HG02678 (cell line): ENCODE measurements around the gene MDFIC.

Experiments used
- ATAC-seq: cut with Tn5 transposase; IDR thresholded peaks from one replicate; pipeline ENCODE4 v1.9.1; 2021; ENCODE audit warnings: mild to moderate bottlenecking, moderate library complexity; ENCODE audit not compliant: unreplicated experiment

The MDFIC gene

GRCh38 chr7:114944745-114945625, 23.1 kb downstream of the MDFIC start:
- ATAC-seq, result no peak

GRCh38 chr7:114949231-114949630, 27.3 kb downstream of the MDFIC start:
- ATAC-seq, result no peak

GRCh38 chr7:114952296-114952695, 30.4 kb downstream of the MDFIC start:
- no peak for ATAC-seq

- ATAC-seq, result no peak
These were observed 31.8 kb downstream of the MDFIC start for GRCh38 chr7:114953724-114954123.

- ATAC-seq, result peak; percentile 46
These were observed 34.8 kb downstream of the MDFIC start for GRCh38 chr7:114956702-114957101.

GRCh38 chr7:114957444-114957843, 35.5 kb downstream of the MDFIC start:
- no peak for ATAC-seq

- peak; percentile 77 for ATAC-seq
These were observed 38.0 kb downstream of the MDFIC start for GRCh38 chr7:114959931-114960330.

GRCh38 chr7:114962441-114962840, 40.5 kb downstream of the MDFIC start:
- ATAC-seq, result no peak

GRCh38 chr7:114966156-114966555, 44.3 kb downstream of the MDFIC start:
- no peak for ATAC-seq

GRCh38 chr7:114969096-114969495, 47.2 kb downstream of the MDFIC start:
- ATAC-seq, result no peak

GRCh38 chr7:114970308-114970707, 48.4 kb downstream of the MDFIC start:
- no peak for ATAC-seq

- no peak for ATAC-seq
These were observed 48.8 kb downstream of the MDFIC start for GRCh38 chr7:114970732-114971131.

GRCh38 chr7:114972567-114972966, 50.7 kb downstream of the MDFIC start:
- ATAC-seq, result no peak

- no peak for ATAC-seq
These were observed 51.3 kb downstream of the MDFIC start for GRCh38 chr7:114973147-114973546.

- no peak for ATAC-seq
These were observed 53.5 kb downstream of the MDFIC start for GRCh38 chr7:114975401-114975800.

GRCh38 chr7:114976666-114977065, 54.8 kb downstream of the MDFIC start:
- no peak for ATAC-seq

- ATAC-seq, result no peak
These were observed 55.4 kb downstream of the MDFIC start for GRCh38 chr7:114977277-114977676.

- ATAC-seq, result peak; percentile 41
These were observed 57.5 kb downstream of the MDFIC start for GRCh38 chr7:114979388-114979787.

GRCh38 chr7:114979803-114980507, 58.1 kb downstream of the MDFIC start:
- ATAC-seq, result no peak

- ATAC-seq, result no peak
These were observed 59.4 kb downstream of the MDFIC start for GRCh38 chr7:114981323-114981722.

- no peak for ATAC-seq
These were observed 63.3 kb downstream of the MDFIC start for GRCh38 chr7:114985116-114985715.
